HG03378 (cell line): ENCODE results near the gene SKOR1.

Experiments
- ATAC-seq: cut with Tn5 transposase; IDR thresholded peaks from one replicate; pipeline ENCODE4 v1.9.1; 2021; ENCODE audit warnings: mild to moderate bottlenecking, moderate library complexity; ENCODE audit not compliant: unreplicated experiment

Gene SKOR1

DNA sequence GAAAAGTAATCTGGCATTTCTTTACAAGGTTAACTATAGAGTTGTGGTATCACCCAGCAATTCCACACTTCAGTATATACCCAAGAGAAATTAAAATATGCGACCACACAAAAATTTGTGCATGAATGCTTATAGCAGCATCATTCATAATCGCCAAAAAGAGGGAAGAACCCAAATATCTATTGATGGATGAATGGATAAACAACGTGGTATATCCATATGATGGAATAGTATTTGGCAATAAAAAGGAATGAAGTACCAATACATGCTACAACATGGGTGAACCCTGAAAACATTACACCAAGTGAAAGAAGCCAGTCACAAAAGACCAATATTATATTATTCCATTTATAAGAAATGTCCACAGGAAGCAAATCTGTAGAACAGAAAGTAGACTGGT is 8.6 kb upstream of the SKOR1 start:
- no peak for ATAC-seq

DNA sequence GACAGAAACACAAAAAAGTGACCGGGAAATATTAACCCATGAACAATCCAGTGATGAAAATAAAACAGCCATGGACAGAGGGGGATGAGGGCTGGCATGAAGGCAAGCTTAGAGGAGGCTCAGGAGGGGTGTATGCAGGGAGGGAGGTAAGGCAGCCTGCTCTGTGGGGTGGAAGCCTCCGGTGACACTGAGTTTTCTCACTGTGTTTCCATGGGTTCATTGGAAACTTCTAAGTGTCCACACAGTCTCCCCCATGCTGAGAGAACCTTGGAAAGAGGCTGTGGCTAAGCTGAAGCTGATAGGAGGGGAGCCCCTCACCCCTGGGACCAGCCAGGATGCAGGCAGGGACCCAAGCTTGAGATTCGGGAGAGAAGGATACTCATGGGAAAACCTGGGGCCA is 6.8 kb upstream of the SKOR1 start:
- ATAC-seq, result no peak

DNA sequence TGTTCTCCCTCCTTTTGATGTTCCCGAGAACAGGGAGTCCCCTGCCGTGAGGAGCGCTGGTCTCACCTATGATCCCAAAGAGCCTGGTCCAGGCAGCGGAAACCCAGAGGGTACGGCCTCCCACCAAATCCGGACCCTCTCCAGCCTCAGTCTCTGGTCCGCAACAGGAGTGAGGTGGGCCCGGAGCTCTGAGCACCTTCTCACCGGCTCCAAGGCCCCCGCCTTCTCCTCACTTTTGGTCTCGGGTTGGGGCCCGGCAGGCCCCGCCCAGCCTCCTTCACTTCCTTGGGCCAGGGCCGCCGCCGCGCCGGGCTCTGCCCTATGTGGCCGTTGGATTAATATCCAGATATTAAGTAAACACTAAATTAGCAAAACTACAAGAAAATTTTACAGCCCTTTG is 5.7 kb upstream of the SKOR1 start:
- no peak for ATAC-seq

- ATAC-seq, result no peak
Measured at GRCh38 chr15:67820122-67820991, 5.0 kb upstream of the SKOR1 start.

GRCh38 chr15:67820992-67821783 is 4.1 kb upstream of the SKOR1 start:
- ATAC-seq, result no peak

DNA sequence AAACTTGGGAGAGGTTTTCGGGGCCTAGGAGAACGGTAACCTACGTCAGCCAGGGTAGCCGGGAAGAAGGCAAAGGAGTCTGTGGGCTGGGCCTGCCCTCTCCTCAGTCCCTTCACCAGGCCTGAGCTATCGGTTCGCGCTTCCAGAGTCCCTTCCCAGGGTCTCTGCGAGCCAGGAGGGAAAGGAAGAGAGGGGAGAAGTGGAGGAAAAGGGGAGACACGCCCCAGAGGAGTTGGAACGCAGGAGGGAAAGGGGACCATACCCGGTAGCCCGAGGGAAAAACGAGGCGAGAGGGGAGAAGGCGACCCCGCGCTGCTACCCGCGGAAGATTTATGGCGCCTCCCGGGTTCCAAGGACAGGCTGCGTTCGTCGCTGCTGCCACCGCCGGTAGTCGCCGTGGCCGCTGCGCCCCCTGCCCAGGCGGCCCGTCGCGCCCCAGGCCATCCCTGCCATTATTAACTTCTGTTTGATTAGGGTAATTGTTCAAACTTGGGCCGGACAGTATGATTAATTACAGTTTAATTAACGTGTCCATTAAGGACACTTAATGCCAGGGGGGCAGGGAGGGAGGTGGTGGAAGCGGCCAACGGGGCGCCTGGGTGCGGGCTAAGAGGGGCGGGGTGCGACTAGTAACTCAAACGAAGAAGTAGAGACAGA is 3.4 kb upstream of the SKOR1 start:
- no peak for ATAC-seq

DNA sequence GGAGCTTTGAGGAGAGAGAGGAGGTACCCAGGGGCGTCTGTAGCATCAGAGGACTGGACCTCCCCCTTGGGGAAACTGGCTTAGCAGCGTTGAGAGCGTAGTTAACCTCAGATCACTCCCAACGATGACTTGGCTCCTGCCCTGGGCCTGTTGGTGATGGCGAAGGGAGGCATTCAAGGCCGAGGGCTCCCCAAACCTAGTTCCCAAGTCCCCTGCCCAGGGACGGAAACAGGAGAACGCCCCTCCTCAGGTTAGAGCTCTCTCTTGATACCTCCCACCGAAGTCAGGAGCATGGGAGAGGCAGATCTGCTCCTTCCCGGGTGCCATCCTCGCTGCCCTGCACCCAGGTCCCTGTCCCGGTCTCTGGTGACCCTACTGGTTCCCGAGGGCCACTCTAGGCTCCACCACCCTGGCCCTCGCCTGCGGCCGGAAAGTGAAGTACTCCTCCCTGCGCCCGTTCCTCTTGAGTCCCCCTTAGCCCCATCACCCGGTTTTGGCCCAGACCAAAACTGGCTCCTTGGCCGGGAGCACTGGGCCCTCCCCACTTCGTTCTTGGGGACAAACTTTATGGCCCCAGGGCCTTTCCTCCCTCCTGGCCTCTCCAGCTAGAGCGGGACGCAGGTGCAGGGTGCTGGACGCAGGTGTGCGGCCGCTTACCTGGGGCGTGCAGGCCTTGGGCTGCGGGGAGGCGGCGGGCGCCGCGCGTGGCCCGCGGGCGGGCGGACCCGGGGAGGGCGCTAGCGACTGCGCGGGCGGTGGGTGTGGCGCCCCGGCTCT is 2.6 kb upstream of the SKOR1 start:
- no peak for ATAC-seq

- ATAC-seq, result no peak
Measured at GRCh38 chr15:67823314-67824196, 1.8 kb upstream of the SKOR1 start.

GRCh38 chr15:67824197-67824968 is 926 bp upstream of the SKOR1 start:
- no peak for ATAC-seq

DNA sequence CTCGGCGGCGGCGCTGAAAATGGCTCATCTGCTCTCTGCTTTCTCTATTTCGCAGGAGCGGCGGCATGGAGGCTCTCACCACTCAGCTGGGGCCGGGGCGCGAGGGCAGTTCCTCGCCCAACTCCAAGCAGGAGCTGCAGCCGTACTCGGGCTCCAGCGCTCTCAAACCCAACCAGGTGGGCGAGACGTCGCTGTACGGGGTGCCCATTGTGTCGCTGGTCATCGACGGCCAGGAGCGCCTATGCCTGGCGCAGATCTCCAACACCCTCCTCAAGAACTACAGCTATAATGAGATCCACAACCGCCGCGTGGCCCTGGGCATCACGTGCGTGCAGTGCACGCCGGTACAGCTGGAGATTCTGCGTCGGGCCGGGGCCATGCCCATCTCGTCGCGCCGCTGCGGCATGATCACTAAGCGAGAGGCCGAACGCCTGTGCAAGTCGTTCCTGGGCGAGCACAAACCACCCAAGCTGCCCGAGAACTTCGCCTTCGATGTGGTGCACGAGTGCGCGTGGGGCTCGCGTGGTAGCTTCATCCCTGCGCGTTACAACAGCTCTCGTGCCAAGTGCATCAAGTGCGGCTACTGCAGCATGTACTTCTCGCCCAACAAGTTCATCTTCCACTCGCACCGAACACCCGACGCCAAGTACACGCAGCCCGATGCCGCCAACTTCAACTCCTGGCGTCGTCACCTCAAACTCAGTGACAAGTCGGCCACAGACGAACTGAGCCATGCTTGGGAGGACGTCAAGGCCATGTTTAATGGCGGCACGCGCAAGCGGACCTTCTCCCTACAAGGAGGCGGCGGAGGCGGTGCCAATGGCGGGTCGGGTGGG is 790 bp downstream of the SKOR1 start:
- ATAC-seq, result no peak

DNA sequence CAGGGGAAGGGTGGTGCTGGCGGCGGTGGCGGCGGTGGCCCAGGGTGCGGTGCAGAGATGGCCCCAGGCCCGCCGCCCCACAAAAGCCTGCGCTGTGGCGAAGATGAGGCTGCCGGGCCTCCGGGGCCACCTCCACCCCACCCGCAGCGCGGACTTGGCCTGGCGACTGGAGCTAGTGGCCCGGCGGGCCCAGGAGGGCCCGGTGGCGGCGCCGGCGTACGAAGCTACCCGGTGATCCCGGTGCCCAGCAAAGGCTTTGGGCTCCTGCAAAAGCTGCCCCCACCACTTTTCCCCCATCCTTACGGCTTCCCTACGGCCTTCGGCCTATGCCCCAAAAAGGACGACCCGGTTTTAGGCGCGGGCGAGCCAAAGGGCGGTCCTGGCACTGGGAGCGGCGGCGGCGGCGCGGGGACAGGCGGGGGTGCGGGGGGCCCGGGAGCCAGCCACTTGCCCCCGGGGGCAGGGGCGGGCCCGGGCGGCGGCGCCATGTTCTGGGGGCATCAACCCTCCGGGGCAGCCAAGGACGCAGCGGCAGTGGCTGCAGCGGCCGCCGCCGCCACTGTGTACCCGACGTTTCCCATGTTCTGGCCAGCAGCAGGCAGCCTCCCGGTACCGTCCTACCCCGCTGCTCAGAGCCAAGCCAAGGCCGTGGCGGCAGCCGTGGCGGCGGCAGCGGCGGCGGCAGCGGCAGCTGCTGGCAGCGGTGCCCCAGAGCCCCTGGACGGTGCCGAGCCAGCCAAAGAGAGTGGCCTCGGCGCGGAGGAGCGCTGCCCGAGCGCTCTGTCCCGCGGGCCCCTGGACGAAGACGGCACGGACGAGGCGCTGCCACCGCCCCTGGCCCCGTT is 1.6 kb downstream of the SKOR1 start:
- no peak for ATAC-seq

DNA sequence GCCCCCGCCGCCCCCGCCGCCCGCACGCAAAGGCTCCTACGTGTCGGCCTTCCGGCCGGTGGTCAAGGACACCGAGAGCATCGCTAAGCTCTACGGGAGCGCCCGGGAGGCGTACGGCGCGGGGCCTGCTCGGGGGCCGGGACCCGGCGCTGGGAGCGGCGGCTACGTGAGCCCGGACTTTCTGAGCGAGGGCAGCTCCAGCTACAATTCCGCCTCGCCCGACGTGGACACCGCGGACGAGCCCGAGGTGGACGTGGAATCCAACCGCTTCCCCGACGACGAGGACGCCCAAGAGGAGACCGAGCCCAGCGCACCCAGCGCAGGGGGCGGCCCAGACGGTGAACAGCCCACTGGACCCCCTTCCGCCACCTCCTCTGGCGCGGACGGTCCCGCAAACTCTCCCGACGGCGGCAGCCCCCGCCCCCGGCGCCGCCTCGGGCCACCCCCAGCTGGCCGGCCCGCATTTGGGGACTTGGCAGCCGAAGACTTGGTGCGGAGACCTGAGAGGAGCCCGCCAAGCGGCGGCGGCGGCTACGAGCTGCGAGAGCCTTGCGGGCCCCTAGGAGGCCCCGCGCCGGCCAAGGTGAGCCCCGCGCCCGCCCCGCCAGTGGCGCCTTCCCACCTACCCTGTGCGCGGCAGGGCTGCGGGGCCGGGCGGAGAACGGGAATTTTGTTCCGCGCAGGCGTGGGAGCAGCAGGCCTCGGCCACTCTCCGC is 2.4 kb downstream of the SKOR1 start:
- no peak for ATAC-seq

DNA sequence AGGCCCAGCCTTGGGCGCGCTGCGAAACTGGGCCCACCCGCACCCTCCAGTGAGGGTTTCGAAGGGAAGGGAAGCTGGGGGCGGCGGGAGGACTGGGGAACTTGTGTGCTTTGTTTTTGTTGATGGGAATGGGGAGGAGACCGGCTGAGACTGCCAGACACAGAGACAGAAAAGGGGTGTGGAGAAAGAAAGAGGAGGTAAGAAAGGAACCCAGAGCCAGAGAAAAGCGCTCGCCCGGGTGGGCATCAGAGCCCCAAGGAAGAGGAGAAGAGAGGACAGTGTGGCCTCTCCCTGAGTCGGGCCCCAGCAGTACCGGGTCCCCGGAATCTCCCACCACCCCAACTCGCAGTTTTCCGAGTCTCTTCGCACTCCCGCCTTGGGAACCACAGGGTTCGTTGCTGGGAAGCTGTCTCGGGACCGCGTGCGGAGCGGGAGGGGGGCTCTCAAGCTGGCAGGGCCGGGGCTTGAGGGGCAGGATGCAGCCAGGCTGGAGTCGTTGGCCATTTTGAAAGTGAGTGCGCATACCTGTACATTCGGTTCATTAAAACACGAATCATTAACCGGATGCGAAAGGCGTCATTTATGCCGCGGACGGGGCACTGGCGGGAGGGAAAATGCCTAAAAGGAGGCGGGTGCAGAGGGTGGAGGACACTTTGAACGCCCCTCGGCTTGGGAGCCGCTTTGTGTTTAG is 3.1 kb downstream of the SKOR1 start:
- no peak for ATAC-seq

DNA sequence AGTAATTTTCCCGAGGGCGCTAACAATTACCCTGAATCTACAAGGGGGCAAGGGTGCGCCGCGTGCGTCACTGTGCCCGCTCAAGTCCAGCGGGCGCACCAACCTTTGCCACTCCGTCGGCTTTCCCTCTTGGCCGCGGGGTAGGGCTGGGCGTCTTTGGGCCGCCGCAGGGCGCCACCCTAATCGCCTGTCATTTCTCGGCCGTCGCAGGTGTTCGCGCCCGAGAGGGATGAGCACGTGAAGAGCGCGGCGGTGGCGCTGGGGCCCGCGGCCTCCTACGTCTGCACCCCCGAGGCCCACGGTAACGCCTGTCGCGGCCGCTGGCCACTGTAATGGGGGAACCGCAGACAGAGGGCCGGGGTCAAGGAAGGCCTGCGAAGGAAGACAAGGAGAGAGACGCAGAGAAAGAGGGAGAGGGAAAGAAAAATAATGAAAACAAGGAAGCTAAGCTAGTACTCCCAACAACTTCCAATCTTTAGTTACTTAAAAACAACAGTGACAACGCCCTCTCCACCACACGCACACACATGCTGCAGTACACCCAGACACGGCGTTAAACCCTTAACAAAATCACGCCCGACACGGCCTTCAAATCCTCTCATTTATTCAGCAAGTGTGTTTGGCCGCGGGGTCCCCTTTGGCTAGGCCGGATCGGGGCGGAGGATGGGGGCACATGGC is 3.8 kb downstream of the SKOR1 start:
- ATAC-seq, result no peak

- no peak for ATAC-seq
Measured at GRCh38 chr15:67829647-67830504, 4.6 kb downstream of the SKOR1 start.
